ENCODE results near the gene CEACAM7.

The CEACAM7 gene

DNA sequence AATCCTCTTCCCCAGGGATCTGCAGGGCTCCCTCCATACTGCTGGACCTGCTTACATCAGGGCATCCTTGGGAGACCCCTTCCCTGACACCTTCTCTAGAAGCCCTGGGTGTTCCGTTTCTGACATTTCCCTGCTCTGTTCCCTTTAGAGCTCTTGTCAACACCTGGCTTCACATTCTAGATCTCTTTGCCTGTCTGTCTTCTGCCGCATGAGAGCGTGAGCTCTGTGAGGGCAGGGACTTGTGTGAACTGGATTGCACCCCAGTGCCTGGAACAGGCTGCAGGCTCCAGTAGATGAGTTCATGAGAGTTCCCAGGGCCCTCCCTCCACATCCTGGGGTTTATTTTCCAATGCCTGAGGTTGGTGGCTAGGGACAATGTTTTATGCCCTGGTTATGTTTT, 651 bp downstream of the CEACAM7 start:
- Histone ChIP-seq H3K79me2 (ENCODE audit: insufficient read depth, low read length) (no peaks in the 10 kb centered on the region), H4K20me1 (ENCODE audit: insufficient read depth, low read length) (peaks cover 3% of the 10 kb centered on the region), H3K4me3 (ENCODE audit: low read depth in 1 of 2, low read length in 2 of 2) (no peak overlapping the region), H3K9ac (ENCODE audit: low read depth, low read length) (no peak overlapping the region), H3K9me3 (ENCODE audit: insufficient read depth, low read length, severe bottlenecking) (no peaks in the 10 kb centered on the region), H3K4me2 (ENCODE audit: insufficient read depth, low read length) (no peak overlapping the region), H3K27me3 (ENCODE audit: insufficient read depth, low read length, poor library complexity) (peaks cover 2% of the 10 kb centered on the region), H3K27ac (ENCODE audit: low read length) (no peak overlapping the region), H3K4me1 (ENCODE audit: insufficient read depth, low read length) (no peaks in the 10 kb centered on the region), H2AFZ (ENCODE audit: low read depth, low read length) (no peak overlapping the region), H3K36me3 (ENCODE audit: insufficient read depth, low read length) (no peaks in the 10 kb centered on the region)
- no peak for ATAC-seq (ENCODE audit: insufficient read depth, low read depth)
- DNase-seq, result no peak
- no peak for TF ChIP-seq EZH2 (IDR thresholded peaks at IDR 0.05; ENCODE audit: borderline replicate concordance, low read depth, low read length, severe bottlenecking)
- TF ChIP-seq, protein P1, sequence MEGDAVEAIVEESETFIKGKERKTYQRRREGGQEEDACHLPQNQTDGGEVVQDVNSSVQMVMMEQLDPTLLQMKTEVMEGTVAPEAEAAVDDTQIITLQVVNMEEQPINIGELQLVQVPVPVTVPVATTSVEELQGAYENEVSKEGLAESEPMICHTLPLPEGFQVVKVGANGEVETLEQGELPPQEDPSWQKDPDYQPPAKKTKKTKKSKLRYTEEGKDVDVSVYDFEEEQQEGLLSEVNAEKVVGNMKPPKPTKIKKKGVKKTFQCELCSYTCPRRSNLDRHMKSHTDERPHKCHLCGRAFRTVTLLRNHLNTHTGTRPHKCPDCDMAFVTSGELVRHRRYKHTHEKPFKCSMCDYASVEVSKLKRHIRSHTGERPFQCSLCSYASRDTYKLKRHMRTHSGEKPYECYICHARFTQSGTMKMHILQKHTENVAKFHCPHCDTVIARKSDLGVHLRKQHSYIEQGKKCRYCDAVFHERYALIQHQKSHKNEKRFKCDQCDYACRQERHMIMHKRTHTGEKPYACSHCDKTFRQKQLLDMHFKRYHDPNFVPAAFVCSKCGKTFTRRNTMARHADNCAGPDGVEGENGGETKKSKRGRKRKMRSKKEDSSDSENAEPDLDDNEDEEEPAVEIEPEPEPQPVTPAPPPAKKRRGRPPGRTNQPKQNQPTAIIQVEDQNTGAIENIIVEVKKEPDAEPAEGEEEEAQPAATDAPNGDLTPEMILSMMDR (IDR thresholded peaks at IDR 0.05; ENCODE audit: borderline replicate concordance, extremely low read depth, low read length, poor library complexity, severe bottlenecking), result no peak

DNA sequence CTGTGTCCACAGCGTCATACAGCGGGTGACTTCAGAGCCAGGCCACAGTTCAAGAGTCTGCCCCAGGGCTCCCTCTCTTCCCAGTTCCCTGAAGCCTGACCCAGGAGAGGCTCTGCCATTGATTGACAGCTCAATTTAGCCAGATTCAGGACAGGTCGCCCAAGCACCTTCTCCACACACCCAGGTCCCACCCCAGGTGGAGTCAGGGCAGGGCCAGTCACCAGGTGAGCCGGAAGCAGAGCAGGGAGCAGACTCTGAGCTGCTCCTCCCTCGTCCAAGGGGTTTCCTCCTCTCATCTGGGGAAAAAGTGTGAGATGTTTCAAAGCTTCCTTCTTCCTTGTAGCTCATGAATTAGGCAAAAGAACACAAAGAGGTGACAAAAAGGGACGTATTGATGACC, 5.6 kb downstream of the CEACAM7 start:
- no peak overlapping the region for H3K4me3 ChIP-seq (ENCODE audit: low read depth in 1 of 2, low read length in 2 of 2)
- H3K36me3 ChIP-seq (ENCODE audit: insufficient read depth, low read length), result no peaks in the 10 kb centered on the region
- H3K27ac ChIP-seq (ENCODE audit: low read length), result no peak overlapping the region
- H3K4me2 ChIP-seq (ENCODE audit: insufficient read depth, low read length), result no peak overlapping the region
- ATAC-seq (ENCODE audit: insufficient read depth, low read depth) (no peak), DNase-seq (no peak)
- no peaks in the 10 kb centered on the region for H3K4me1 ChIP-seq (ENCODE audit: insufficient read depth, low read length)
- no peak for TF ChIP-seq EZH2 (IDR thresholded peaks at IDR 0.05; ENCODE audit: borderline replicate concordance, low read depth, low read length, severe bottlenecking)
- TF ChIP-seq, protein P1 (IDR thresholded peaks at IDR 0.05; ENCODE audit: borderline replicate concordance, extremely low read depth, low read length, poor library complexity, severe bottlenecking), result no peak
- H3K9me3 ChIP-seq (ENCODE audit: insufficient read depth, low read length, severe bottlenecking), result no peaks in the 10 kb centered on the region
- no peak overlapping the region for H2AFZ ChIP-seq (ENCODE audit: low read depth, low read length)
- H4K20me1 ChIP-seq (ENCODE audit: insufficient read depth, low read length), result peaks cover 3% of the 10 kb centered on the region; the same call in 1 of the 2 replicates
- peaks cover 4% of the 10 kb centered on the region for H3K27me3 ChIP-seq (ENCODE audit: insufficient read depth, low read length, poor library complexity)
- H3K9ac ChIP-seq (ENCODE audit: low read depth, low read length), result no peak overlapping the region
- H3K79me2 ChIP-seq (ENCODE audit: insufficient read depth, low read length), result no peaks in the 10 kb centered on the region

- Histone ChIP-seq H3K27ac (ENCODE audit: low read length) (no peak overlapping the region), H3K27me3 (ENCODE audit: insufficient read depth, low read length, poor library complexity) (peaks cover 6% of the 10 kb centered on the region)
- no peak for ATAC-seq (ENCODE audit: insufficient read depth, low read depth)
Observed at GRCh38 chr19:41671486-41671885, 16.6 kb downstream of the CEACAM7 start.

More at GRCh38 chr19:41671486-41671885, 16.6 kb downstream of the CEACAM7 start:
- Histone ChIP-seq H3K4me2 (ENCODE audit: insufficient read depth, low read length) (no peak overlapping the region), H3K36me3 (ENCODE audit: insufficient read depth, low read length) (no peaks in the 10 kb centered on the region), H3K9me3 (ENCODE audit: insufficient read depth, low read length, severe bottlenecking) (no peaks in the 10 kb centered on the region), H3K4me1 (ENCODE audit: insufficient read depth, low read length) (no peaks in the 10 kb centered on the region), H3K4me3 (ENCODE audit: low read depth in 1 of 2, low read length in 2 of 2) (no peak overlapping the region), H4K20me1 (ENCODE audit: insufficient read depth, low read length) (no peaks in the 10 kb centered on the region), H2AFZ (ENCODE audit: low read depth, low read length) (no peak overlapping the region), H3K79me2 (ENCODE audit: insufficient read depth, low read length) (no peaks in the 10 kb centered on the region), H3K9ac (ENCODE audit: low read depth, low read length) (no peak overlapping the region)
- TF ChIP-seq, protein P1 (IDR thresholded peaks at IDR 0.05; ENCODE audit: borderline replicate concordance, extremely low read depth, low read length, poor library complexity, severe bottlenecking), result no peak
- no peak for TF ChIP-seq EZH2 (IDR thresholded peaks at IDR 0.05; ENCODE audit: borderline replicate concordance, low read depth, low read length, severe bottlenecking)
- no peak for DNase-seq

Data from DND-41 (cell line).